ENCODE data around the gene RRP15. TPM values are rescaled to one million over a fixed set of nuclear protein-coding genes. Genes with fewer than 3 reads are reported as not detected.

RRP15 gene
- total and polyA plus RNA-seq, 2 of the 8 experiments (the other 6 are each of a cell fraction or from before 2014, with no cell fraction given), result 3.7 to 52.8 TPM

DNA sequence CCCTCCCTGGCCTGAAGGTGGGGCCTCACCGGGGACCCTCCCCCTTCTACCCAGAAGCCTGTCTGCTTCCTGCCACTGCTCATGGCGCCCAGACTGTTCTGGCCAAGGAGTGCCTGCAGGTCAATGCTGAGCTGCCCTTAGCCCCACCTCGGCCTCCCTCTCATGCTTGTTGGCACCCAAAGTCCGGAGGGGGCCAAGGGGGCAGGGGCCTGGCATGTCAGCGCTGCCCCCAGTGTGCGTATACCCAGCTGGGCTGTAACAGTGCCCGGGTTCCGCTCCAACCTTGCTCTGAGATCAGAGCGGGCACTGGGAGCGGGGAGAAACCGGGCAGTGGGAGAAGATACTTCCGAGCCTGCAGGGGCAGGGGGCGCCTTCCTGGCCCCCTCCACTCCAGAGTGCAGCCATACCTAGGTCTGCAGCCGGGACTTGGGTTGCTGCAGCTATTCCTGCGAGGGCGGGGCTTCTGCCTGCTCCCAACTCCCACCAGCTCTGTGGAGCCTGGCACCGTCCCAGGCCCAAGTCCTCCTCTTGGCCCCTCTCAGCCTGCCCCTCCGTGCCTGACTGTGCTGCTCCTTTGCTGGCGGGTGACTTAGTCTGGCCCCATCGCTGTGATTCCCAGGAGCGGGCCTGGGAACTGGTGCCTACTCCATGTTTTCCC is 38.6 kb downstream of the RRP15 start (continued):
- TF ChIP-seq CHD7 (IDR thresholded peaks at IDR 0.05; ENCODE audit: insufficient replicate concordance, low read length), result no peak
- TF ChIP-seq, protein P1, sequence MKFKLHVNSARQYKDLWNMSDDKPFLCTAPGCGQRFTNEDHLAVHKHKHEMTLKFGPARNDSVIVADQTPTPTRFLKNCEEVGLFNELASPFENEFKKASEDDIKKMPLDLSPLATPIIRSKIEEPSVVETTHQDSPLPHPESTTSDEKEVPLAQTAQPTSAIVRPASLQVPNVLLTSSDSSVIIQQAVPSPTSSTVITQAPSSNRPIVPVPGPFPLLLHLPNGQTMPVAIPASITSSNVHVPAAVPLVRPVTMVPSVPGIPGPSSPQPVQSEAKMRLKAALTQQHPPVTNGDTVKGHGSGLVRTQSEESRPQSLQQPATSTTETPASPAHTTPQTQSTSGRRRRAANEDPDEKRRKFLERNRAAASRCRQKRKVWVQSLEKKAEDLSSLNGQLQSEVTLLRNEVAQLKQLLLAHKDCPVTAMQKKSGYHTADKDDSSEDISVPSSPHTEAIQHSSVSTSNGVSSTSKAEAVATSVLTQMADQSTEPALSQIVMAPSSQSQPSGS (IDR thresholded peaks at IDR 0.05; ENCODE audit: low read length), result no peak
- no peak for TF ChIP-seq E2F6 (IDR thresholded peaks at IDR 0.05)
- TF ChIP-seq JUN (IDR thresholded peaks at IDR 0.05; ENCODE audit: low read depth, low read length), result no peak
- TF ChIP-seq SRF (IDR thresholded peaks at IDR 0.05; ENCODE audit: low read depth, low read length), result no peak
- no peak for TF ChIP-seq SP1 (IDR thresholded peaks at IDR 0.05; ENCODE audit: low read depth, low read length)
- TF ChIP-seq ZNF274 (IDR thresholded peaks at IDR 0.05; ENCODE audit: borderline replicate concordance, extremely low read depth, low read length), result no peak
- no peak for TF ChIP-seq CHD1 (IDR thresholded peaks at IDR 0.05; ENCODE audit: low read depth, low read length)

Measured in H1 (cell line).